NCI-H187 (cell line): ENCODE measurements around the gene PRDM11.

Experiments
- DNase-seq, 2 experiments: peaks; one replicate each; lab custom pipeline; 2025; lab: John Stamatoyannopoulos, UW

PRDM11 gene

GRCh38 chr11:45209891-45210699 lies 63.7 kb downstream of the PRDM11 start:
- DNase-seq = no peak

GRCh38 chr11:45210846-45211245 lies 64.4 kb downstream of the PRDM11 start:
- no peak for DNase-seq

GRCh38 chr11:45211732-45212131 lies 65.3 kb downstream of the PRDM11 start:
- no peak for DNase-seq

GRCh38 chr11:45212566-45213315 lies 66.3 kb downstream of the PRDM11 start:
- no peak for DNase-seq

DNA sequence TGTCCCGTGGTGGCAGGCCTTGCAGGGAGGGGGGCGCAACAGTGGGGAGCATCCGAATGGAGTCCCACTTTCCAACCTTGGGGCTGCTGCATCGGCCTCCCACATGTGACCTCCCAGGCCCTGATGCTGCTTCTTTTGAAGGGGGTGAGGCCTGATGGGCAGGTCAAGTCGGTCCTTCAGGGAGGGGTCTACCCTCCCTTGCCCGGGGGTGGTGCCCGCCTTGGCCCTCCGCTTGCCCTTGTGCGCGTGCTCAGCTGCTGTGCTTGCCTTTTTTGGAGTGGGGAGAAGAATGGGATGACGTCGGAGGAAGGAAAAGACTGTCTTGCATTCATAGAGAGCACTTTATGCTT lies 66.9 kb downstream of the PRDM11 start:
- DNase-seq = no peak

DNA sequence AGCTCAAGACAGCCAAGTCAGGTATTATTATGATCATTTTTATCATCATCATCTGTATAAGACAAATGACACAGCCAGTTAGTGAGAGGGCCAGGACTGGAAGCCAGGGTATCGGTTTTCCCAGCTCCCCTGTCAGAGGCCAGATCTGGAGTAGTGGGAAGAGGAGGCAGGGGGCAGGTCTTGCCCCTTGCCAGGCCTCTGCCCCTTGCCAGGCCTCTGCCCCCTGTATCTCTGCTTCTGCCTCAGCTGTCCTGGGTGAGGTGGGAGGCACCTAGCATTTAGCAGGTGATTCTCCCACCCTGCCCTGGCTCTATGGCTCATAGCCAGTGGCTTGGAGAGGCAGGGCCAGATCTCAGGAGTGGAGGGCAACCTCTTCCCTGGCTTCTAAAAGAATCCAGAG lies 67.3 kb downstream of the PRDM11 start:
- no peak for DNase-seq

DNA sequence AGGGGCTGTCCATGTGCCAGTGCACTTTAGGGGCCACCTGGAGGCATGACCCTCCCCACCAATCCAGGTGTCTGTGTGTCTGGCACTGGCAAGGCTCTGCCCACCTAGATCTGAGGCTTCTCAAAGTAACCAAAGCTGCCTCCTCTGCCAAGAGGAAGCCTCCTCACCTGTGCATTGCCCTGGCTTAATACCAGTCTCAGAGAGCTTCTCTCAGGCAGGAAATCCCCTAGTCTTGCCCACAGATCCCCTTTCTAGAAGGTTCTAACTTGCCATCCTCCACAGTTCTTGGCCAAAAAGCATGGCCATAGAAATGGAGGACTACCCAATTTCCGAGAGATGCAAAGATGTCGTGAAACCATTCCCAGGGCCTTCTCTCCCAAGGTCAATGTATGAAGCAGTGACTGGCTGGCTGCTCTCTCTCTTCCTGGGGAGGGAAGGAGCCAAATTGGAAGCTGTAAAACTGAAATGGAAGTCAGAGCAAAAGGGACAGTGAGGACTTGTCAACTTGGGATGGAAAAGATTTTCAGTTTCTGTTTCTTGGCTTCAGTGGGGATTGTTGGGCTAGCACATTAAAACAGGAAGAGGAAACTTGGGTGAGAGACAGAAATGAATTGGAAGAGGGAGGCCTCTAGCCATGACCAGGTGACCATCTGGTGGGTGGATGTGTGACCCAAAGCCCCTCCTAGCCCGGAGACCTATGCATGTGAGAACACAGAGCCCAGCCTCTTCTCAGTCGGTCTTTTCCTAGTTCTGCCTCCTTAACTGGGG lies 68.8 kb downstream of the PRDM11 start:
- DNase-seq = no peak

DNA sequence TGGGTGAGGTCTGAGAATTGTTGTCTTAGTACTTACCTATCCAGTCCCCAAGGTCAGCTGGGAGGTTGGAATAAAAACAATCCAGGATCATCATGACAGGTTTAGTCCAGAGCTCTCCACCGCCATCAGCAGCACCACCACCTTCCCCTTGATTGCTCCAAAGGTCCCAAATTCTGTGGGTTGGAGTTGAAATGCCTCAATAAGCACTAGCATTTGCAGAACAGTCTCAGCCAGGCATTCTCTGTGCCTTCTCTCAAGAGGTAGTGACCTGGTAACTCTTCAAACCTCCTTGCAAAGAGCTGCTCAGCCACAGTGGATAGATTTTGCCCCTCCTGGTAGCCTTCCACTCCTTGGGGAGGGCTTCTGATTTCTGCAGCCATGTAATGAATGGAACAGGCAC lies 69.6 kb downstream of the PRDM11 start:
- no peak for DNase-seq

GRCh38 chr11:45216901-45217300 lies 70.5 kb downstream of the PRDM11 start:
- DNase-seq = no peak

DNA sequence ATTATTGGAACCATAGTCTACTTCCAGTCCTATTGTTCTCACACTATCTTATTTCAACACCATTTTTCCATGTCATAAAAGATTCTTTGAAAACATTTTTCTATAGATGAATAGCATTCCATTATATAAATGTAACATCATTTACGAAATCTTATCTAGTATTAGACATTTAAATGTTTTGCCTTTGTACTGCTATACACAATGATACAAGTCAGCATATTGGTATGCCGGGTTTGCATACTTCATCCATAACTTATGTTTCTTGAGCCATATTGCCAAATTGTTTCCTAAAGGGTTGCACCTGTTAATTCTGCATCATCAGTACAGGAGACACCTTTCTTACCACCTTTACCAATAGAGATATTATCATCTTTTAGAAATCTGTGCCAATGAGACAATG lies 71.6 kb downstream of the PRDM11 start:
- no peak for DNase-seq

DNA sequence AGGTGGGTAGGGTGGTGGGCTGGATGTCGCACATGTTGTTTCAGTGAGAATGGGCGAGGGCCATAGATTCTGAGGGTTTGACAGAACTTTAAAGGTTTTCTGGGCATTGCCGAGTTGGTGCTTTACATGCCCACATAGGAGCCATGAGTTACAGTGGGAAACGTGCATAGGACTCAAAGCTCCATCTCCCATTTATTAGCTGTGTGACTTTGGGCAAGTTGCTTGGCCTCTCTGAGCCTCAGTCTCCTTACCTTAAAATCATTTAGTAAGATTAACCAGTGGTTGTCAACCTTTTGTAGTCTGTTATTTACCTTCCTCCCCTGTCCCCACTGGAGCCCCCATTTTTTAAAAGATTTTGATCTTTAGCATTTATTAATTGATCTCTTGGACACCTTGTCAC lies 72.3 kb downstream of the PRDM11 start:
- DNase-seq = no peak

DNA sequence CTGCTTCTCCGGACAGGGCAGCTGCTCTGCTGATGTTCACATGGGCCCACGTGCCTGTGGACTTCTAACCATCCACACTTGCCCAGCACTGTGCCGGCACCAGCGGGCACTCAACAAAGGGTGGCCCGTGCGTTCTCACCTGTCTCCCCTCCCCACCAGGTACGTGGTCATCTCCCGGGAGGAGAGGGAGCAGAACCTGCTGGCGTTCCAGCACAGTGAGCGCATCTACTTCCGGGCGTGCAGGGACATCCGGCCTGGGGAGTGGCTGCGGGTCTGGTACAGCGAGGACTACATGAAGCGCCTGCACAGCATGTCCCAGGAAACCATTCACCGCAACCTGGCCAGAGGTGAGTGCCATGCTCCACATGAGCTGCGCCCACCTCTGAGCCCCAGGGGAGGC lies 73.0 kb downstream of the PRDM11 start:
- DNase-seq = no peak

DNA sequence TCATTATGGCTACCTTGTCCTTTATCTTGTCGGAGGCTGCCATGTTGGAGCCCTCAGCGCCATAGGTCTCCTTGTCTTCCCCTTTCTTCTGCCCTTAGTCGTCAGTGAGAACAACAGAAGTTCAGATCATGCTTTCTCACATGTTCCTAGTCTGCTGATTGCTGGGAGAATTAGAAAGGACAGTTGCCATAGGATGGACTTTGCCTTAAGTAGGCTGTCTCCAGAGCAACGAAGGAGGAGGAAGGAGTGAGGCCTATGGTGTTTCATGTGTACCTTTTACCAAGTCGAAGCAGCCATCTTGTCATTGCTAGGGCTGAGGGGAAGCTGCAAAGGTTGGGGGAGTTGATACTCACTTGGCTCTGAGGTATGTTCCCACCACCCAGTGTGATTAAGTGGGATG lies 77.1 kb downstream of the PRDM11 start:
- DNase-seq = no peak

GRCh38 chr11:45224766-45225165 lies 78.3 kb downstream of the PRDM11 start:
- no peak for DNase-seq

- DNase-seq = no peak
Observed at GRCh38 chr11:45225277-45225676, 78.8 kb downstream of the PRDM11 start.

- DNase-seq = no peak
Observed at GRCh38 chr11:45225961-45226871, 79.8 kb downstream of the PRDM11 start.

DNA sequence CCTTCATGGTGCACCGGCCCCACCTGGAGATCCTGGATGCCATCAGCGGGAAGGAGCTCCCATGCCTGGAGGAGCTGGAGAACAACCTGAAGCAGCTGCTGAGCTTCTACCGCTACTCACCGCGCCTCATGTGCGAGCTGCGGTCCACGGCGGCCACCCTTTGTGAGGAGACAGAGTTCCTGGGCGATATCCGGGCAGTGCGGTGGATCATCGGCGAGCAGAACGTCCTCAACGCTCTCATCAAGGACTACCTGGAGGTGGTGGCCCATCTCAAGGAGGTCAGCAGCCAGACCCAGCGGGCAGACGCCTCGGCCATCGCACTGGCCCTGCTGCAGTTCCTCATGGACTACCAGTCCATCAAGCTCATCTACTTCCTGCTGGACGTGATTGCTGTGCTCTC lies 80.5 kb downstream of the PRDM11 start:
- DNase-seq = no peak

- no peak for DNase-seq
Observed at GRCh38 chr11:45227836-45228235, 81.4 kb downstream of the PRDM11 start.

DNA sequence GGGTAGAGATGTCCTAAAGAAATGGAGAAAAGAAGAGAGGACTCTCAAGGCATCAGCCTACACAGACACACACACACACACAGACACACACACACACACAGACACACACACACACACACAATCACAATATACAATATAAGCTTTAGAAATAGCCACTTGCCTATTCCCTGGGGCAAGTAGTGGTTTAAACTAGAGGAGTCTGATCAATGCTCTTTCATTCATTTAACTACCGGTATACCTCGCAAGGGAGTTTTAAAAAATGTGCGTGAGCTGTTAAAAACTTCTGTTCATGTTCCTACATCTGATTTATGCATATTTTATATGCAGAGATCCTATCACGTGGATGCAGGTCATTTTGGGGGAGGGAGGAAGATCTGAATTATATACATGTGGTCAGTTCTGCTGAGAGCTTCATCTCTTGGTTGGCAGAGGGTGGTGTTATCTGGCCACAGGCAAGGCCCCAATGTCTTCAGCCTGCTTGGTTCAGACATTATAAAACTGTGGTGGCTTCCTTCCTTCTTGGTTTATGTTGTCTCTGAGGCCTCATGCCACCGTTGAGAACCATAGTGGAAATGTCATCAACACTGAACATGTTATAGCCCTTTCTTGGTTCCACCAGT lies 83.1 kb downstream of the PRDM11 start:
- no peak for DNase-seq

DNA sequence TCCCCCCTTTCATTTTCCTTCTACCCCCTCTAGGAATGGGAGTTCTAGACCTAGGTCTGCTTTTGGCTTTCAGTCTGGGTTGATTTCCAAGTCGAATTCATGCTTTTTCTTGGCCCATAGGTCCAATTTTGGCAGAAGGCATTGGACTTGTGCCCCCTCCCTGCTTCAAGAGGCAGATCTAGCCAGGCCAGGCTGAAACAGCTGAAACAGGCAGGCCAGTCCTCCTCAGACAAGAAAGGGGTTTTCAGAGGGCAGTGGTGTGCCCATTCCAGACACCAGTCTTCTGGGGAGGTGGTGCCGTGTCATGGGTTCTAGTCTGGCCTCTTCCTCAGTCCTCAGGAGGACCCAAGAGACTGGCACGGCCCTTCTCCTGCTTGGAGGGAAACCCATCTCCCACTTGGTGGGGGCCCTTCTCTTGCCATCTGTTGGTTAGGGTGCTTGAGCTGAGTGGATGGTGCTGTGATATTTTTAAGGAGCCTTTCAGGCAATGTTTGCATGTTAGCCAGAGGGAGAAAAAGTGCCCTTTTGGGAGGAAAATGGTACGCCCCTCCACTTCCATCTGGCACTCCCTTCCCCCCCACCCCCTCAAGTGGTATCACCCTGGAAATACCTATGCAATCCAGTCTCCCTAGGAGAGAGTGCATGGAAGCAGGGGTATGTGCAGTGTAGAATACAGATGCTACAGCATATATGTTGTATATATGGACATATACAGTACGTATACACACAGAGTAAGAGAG lies 86.1 kb downstream of the PRDM11 start:
- no peak for DNase-seq
